ENCODE data around the gene SCYL2.

Gene SCYL2

GRCh38 chr12:100266835-100267602, at the start of gene SCYL2, which contains the start of gene DEPDC4 (continued):
- TF ChIP-seq ZNF518A (tag by site-specific recombination; conservative IDR thresholded peaks at IDR 0.05; ENCODE audit: low read depth) (peak; percentile 45; the same call in 1 of the 2 replicates), ZNF214 (tag by site-specific recombination; IDR thresholded peaks at IDR 0.05; ENCODE audit: borderline replicate concordance) (no peak), WT1 (tag by site-specific recombination; IDR thresholded peaks at IDR 0.05) (0 out of 2 replicates have a peak, but pooled peaks have one; percentile 17), ZNF433 (tag by site-specific recombination; IDR thresholded peaks at IDR 0.05; ENCODE audit: low read depth) (no peak), ZNF585B (tag by site-specific recombination; IDR thresholded peaks at IDR 0.05) (no peak), RBAK (tag by site-specific recombination; IDR thresholded peaks at IDR 0.05) (no peak), ZNF133 (tag by site-specific recombination; IDR thresholded peaks at IDR 0.05) (no peak), ZXDB (tag by site-specific recombination; IDR thresholded peaks at IDR 0.05) (no peak; the same call in none of the 2 replicates), ZBTB10 (tag by site-specific recombination; IDR thresholded peaks at IDR 0.05) (no peak), ZNF623 (tag by site-specific recombination; IDR thresholded peaks at IDR 0.05) (no peak), OSR2 (tag by site-specific recombination; IDR thresholded peaks at IDR 0.05) (no peak), HOXA7 (CRISPR knock-in tag; IDR thresholded peaks at IDR 0.05; ENCODE audit: borderline replicate concordance) (no peak), ZNF26 (tag by site-specific recombination; IDR thresholded peaks at IDR 0.05) (no peak), EGR2 (tag by site-specific recombination; IDR thresholded peaks at IDR 0.05; ENCODE audit: low read depth) (peak; percentile 80), BCL6B (tag by site-specific recombination; IDR thresholded peaks at IDR 0.05) (no peak), ATF2 (tag by site-specific recombination; IDR thresholded peaks at IDR 0.05; ENCODE audit: low read depth) (peak; percentile 100), ZNF23 (tag by site-specific recombination; IDR thresholded peaks at IDR 0.05; ENCODE audit: borderline replicate concordance) (no peak), ZNF473 (tag by site-specific recombination; IDR thresholded peaks at IDR 0.05) (no peak), ZNF280C (tag by site-specific recombination; IDR thresholded peaks at IDR 0.05) (no peak), ZNF112 (tag by site-specific recombination; IDR thresholded peaks at IDR 0.05) (no peak), ZNF114 (tag by site-specific recombination; IDR thresholded peaks at IDR 0.05) (no peak), ZFP37 (tag by site-specific recombination; IDR thresholded peaks at IDR 0.05) (no peak), ZNF324 (tag by site-specific recombination; IDR thresholded peaks at IDR 0.05) (no peak), ZNF701 (tag by site-specific recombination; IDR thresholded peaks at IDR 0.05) (no peak), ZNF221 (tag by site-specific recombination; IDR thresholded peaks at IDR 0.05; ENCODE audit: borderline replicate concordance) (no peak)

Data from HEK293 (cell line).